K562 (cell line): ENCODE measurements around the gene SAP30L. TPM values are rescaled to one million over a fixed set of nuclear protein-coding genes. Genes with fewer than 3 reads are reported as not detected.

ENCODE experiments used
- ATAC-seq: fragments of 200-7000 bp; cut with Tn5 transposase; 3 replicates; pipeline ENCODE4 v1.9.1; 2020; ENCODE audit warnings: moderate library complexity
- BruUV-seq: library from RNA; stranded (reverse); fragments of 400-500 nt; replicated peaks from 2 replicates; lab custom pipeline; 2021; lab: Mats Ljungman, UMichigan
- CTCF ChIA-PET: fragments of 300-600 bp; formaldehyde crosslinking; extraction: SDS; loops from one replicate; lab custom pipeline; 2021; ENCODE audit warnings: low intra/inter-chr PET ratio; lab: Yijun Ruan, JAX
- POLR2A ChIA-PET: fragments of 300-600, 350-650 bp; sonication (Branson Sonifier 250); formaldehyde crosslinking; extraction: SDS; loops from one replicate; lab custom pipeline; 2021; ENCODE audit warnings: antibody characterized with exemption, inconsistent platforms; lab: Yijun Ruan, JAX
- DNase-seq, 4 experiments: peaks; one replicate each; pipeline versions ENCODE4 v3.0.0 to v3.0.0-alpha.2; 2011 to 2018; ENCODE audit warnings: low spot score in 3 of 4, mixed read lengths in 3 of 4; ENCODE audit errors: extremely low read depth in 1 of 4
- FAIRE-seq: peaks from 2 replicates; lab custom pipeline; 2011; peaks lifted over from hg19 to GRCh38; lab: Jason Lieb, UNC
- H2AFZ ChIP-seq: 2 replicates; pipeline ENCODE4 v1.6.0; 2011; ENCODE audit warnings: low read depth, low read length, control low read depth, inconsistent platforms
- H3K27ac ChIP-seq: fragments of 200-600 bp; 3 replicates; pipeline ENCODE4 v1.8.0; 2011; ENCODE audit warnings: low read depth, mild to moderate bottlenecking, control low read depth, inconsistent platforms, low read length, moderate library complexity, mixed read lengths; ENCODE audit errors: extremely low read depth
- H3K27me3 ChIP-seq, 2 experiments: fragments of 300-600 bp in 1 of 2; 2 replicates in 1 of 2; 3 replicates in 1 of 2; pipeline versions ENCODE4 v1.6.0 to v1.8.0; 2011; ENCODE audit warnings: inconsistent platforms in 2 of 2, low read length in 2 of 2, mild to moderate bottlenecking in 1 of 2, mixed read lengths in 1 of 2, moderate library complexity in 1 of 2; ENCODE audit not compliant: control insufficient read depth in 2 of 2, insufficient read depth in 2 of 2
- H3K36me3 ChIP-seq: fragments of 300-600 bp; 3 replicates; pipeline ENCODE4 v1.8.0; 2011; ENCODE audit warnings: mild to moderate bottlenecking, low read length, inconsistent platforms; ENCODE audit not compliant: control insufficient read depth, insufficient read depth
- H3K4me1 ChIP-seq, 2 experiments: fragments of 200-600 bp in 1 of 2; replicated peaks in 1 of 2; 2 replicates in 1 of 2; 3 replicates in 1 of 2; pipeline versions ENCODE4 v1.5.1 to v1.8.0; 2011; ENCODE audit warnings: inconsistent platforms in 2 of 2, low read length in 2 of 2, mild to moderate bottlenecking in 1 of 2, mixed read lengths in 1 of 2, moderate library complexity in 1 of 2; ENCODE audit not compliant: control insufficient read depth in 2 of 2, insufficient read depth in 2 of 2
- H3K4me2 ChIP-seq: 2 replicates; pipeline ENCODE4 v1.6.1; 2011; ENCODE audit warnings: low read length, control low read depth, inconsistent platforms, mixed read lengths; ENCODE audit not compliant: insufficient read depth
- H3K4me3 ChIP-seq: fragments of 200-600 bp; sonication (generic), shearing (Covaris generic); 2 replicates; pipeline ENCODE4 v1.5.1; 2016; ENCODE audit warnings: control low read depth, inconsistent platforms
- H3K79me2 ChIP-seq: fragments of 200-600 bp; 3 replicates; pipeline ENCODE4 v1.8.0; 2011; ENCODE audit warnings: low read length, inconsistent platforms; ENCODE audit not compliant: control insufficient read depth, insufficient read depth
- H3K9ac ChIP-seq, 2 experiments: 2 replicates each; pipeline versions ENCODE4 v1.6.0 to v1.6.1; 2011; ENCODE audit warnings: low read depth in 2 of 2, low read length in 2 of 2, control low read depth in 1 of 2, inconsistent platforms in 1 of 2, mild to moderate bottlenecking in 1 of 2, mixed read lengths in 1 of 2; ENCODE audit not compliant: insufficient read depth in 1 of 2
- H3K9me1 ChIP-seq: one replicate; pipeline ENCODE4 v1.6.0; 2011; ENCODE audit warnings: inconsistent platforms, mild to moderate bottlenecking, low read length, moderate library complexity; ENCODE audit not compliant: control insufficient read depth, insufficient read depth
- H3K9me3 ChIP-seq: replicated peaks from 2 replicates; pipeline ENCODE4 v1.5.1; 2011; ENCODE audit warnings: low read depth, low read length, inconsistent platforms; ENCODE audit not compliant: control insufficient read depth, insufficient read depth
- H4K20me1 ChIP-seq: replicated peaks from 2 replicates; pipeline ENCODE4 v1.6.1; 2011; ENCODE audit warnings: low read length, inconsistent platforms, mixed read lengths; ENCODE audit not compliant: control insufficient read depth, insufficient read depth
- CBX5 ChIP-seq: IDR thresholded peaks from 2 replicates; pipeline ENCODE4 v1.6.1; 2014; ENCODE audit warnings: low read depth, borderline replicate concordance
- CHD2 ChIP-seq: IDR thresholded peaks from 2 replicates; pipeline ENCODE4 v1.6.1; 2011; ENCODE audit warnings: low read depth, low read length
- FOSL1 ChIP-seq: fragments of 200-800 bp; sonication (Bioruptor generic); conservative IDR thresholded peaks from 2 replicates; pipeline ENCODE4 v1.6.1; 2016; ENCODE audit warnings: missing genetic modification characterization, missing compliant biosample characterization
- GABPB1 ChIP-seq: sonication (generic); formaldehyde crosslinking; IDR thresholded peaks from 2 replicates; pipeline ENCODE4 v1.8.0; 2022; ENCODE audit warnings: mild to moderate bottlenecking, missing genetic modification reagents
- GATA2 ChIP-seq: sonication (generic); formaldehyde crosslinking; IDR thresholded peaks from 2 replicates; pipeline ENCODE4 v1.4.0; 2020; ENCODE audit warnings: mild to moderate bottlenecking, missing genetic modification reagents
- SMAD1 ChIP-seq: fragments of 150-350 bp; IDR thresholded peaks from 2 replicates; pipeline ENCODE4 v1.6.1; 2014; ENCODE audit warnings: low read length, low read depth; ENCODE audit not compliant: partially characterized antibody
- SMAD3 ChIP-seq: fragments of 450-650 bp; formaldehyde crosslinking; conservative IDR thresholded peaks from 2 replicates; pipeline ENCODE4 v1.4.0; 2020; ENCODE audit warnings: mild to moderate bottlenecking
- THAP12 ChIP-seq: fragments of 250-450 bp; sonication (Bioruptor Pico); IDR thresholded peaks from 2 replicates; pipeline ENCODE4 v1.9.0; 2021; ENCODE audit warnings: mild to moderate bottlenecking, inconsistent platforms
- ZNF407 ChIP-seq: fragments of 450-650 bp; IDR thresholded peaks from 2 replicates; pipeline ENCODE4 v1.6.1; 2016; ENCODE audit warnings: low read depth
- ZNF561 ChIP-seq: fragments of 450-650 bp; formaldehyde crosslinking; conservative IDR thresholded peaks from 2 replicates; pipeline ENCODE4 v1.4.0; 2020; ENCODE audit warnings: mild to moderate bottlenecking, moderate library complexity
- WGBS: fragments of 100-300 bp; shearing (Covaris generic); methylation state at CpG from one replicate; pipeline ENCODE4 v1.1.6; 2016; ENCODE audit warnings: low coverage, mixed read lengths; ENCODE audit not compliant: insufficient coverage; ENCODE audit errors: missing lambda C conversion rate; 5-methylcytosine and 5-hydroxymethylcytosine counted together
- in situ Hi-C: fragments of 300-500 bp; cut with MboI; formaldehyde crosslinking; loops from 4 replicates; pipeline ENCODE4 v1.15.0; 2018; ENCODE audit warnings: inconsistent platforms, mixed read lengths
- intact Hi-C: fragments of 100-400 bp; cut with micrococcal nuclease; formaldehyde crosslinking; loops from 2 replicates; pipeline ENCODE4 v1.14.2; 2022
- polyA plus RNA-seq, 8 experiments: library from polyadenylated mRNA; depleted of rRNA in 4 of 8; stranded (reverse) in 5 of 8; unstranded in 3 of 8; fragments of >200 nt; fragmentation: Nextera tagmentation in 2 of 8; fragmentation: Illumina TruSeq in 1 of 8; extraction: Ambion mirVana in 2 of 8; extraction: Trizol in 1 of 8; gene quantifications; 2 replicates each; pipeline versions ENCODE4 v1.2.1 to v1.2.3, GENCODE V29; 2011 to 2014; ENCODE audit warnings: inconsistent platforms in 1 of 8, missing spikeins in 1 of 8
- total RNA-seq, 7 experiments: library from RNA; depleted of rRNA in 6 of 7; stranded (reverse); fragments of >200 nt in 6 of 7; fragmentation: Illumina TruSeq in 2 of 7; extraction: Trizol in 2 of 7; gene quantifications; 2 replicates each; pipeline versions ENCODE4 v1.2.1 to v1.2.3, GENCODE V29; 2011 to 2021; ENCODE audit warnings: low replicate concordance in 1 of 7
- TF ChIP-seq, protein P1 (sequence below): sonication (generic); formaldehyde crosslinking; IDR thresholded peaks from 2 replicates; pipeline ENCODE4 v1.9.0; 2022; ENCODE audit warnings: mild to moderate bottlenecking, missing genetic modification reagents

SAP30L gene
- total and polyA plus RNA-seq, 9 of the 15 experiments (the other 6 are each of a cell fraction or from before 2014, with no cell fraction given), result 5.1 to 33.6 (median 28.1) TPM

- TF ChIP-seq, protein P1, sequence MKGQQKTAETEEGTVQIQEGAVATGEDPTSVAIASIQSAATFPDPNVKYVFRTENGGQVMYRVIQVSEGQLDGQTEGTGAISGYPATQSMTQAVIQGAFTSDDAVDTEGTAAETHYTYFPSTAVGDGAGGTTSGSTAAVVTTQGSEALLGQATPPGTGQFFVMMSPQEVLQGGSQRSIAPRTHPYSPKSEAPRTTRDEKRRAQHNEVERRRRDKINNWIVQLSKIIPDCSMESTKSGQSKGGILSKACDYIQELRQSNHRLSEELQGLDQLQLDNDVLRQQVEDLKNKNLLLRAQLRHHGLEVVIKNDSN (CRISPR knock-in tag), result no peak
- TF ChIP-seq FOSL1 (tag), result no peak
- no peak for TF ChIP-seq CBX5
- TF ChIP-seq GABPB1, result no peak
- no peak for TF ChIP-seq SMAD3 (CRISPR knock-in tag)
- TF ChIP-seq CHD2, result no peak
- no peak for TF ChIP-seq ZNF561 (CRISPR knock-in tag)
- TF ChIP-seq THAP12 (CRISPR knock-in tag), result no peak
Measured at GRCh38 chr5:154506049-154506715, 60.4 kb downstream of the SAP30L start (continued).

- no peaks in the 10 kb centered on the region for H4K20me1 ChIP-seq
- no peaks in the 10 kb centered on the region for H3K9me1 ChIP-seq
- intact Hi-C loops (no loop called here), in situ Hi-C loops (no loop called here)
- POLR2A ChIA-PET, result no interaction called here
- no peak for ATAC-seq
- no peaks in the 10 kb centered on the region for H3K9me3 ChIP-seq
- FAIRE-seq, result no peak
- H2AFZ ChIP-seq, result no peak overlapping the region
- no peaks in the 10 kb centered on the region for H3K79me2 ChIP-seq
- H3K4me2 ChIP-seq, result no peak overlapping the region
- no peaks in the 10 kb centered on the region for H3K36me3 ChIP-seq
- peaks cover 28 to 56% of the 10 kb centered on the region in 2 experiments for H3K27me3 ChIP-seq
- H3K4me3 ChIP-seq, result no peak overlapping the region
- no peak overlapping the region for H3K9ac ChIP-seq
- DNase-seq, result no peak
- H3K27ac ChIP-seq, result no peak overlapping the region
- 5% methylated on average over 11 of the region's 11 CpGs for WGBS
- H3K4me1 ChIP-seq, result no peaks in the 10 kb centered on the region
- no TSS peak for BruUV-seq
- CTCF ChIA-PET, result no interaction called here
- TF ChIP-seq GATA2, result no peak
- no peak for TF ChIP-seq ZNF407
- no peak for TF ChIP-seq SMAD1
Measured at GRCh38 chr5:154506716-154507080, 60.9 kb downstream of the SAP30L start.
